GM12878 (cell line): ENCODE measurements around the gene ZNF839. TPM values are rescaled to one million over a fixed set of nuclear protein-coding genes. Genes with fewer than 3 reads are reported as not detected.

ENCODE experiments used
- ATAC-seq: fragments of 200-7000 bp; cut with Tn5 transposase; 3 replicates; pipeline ENCODE4 v1.9.1; 2020; ENCODE audit warnings: mild to moderate bottlenecking, moderate library complexity
- BruUV-seq: library from RNA; stranded (reverse); fragments of 400-500 nt; replicated peaks from 2 replicates; lab custom pipeline; 2021; lab: Mats Ljungman, UMichigan
- CTCF ChIA-PET: fragments of 300-600 bp; sonication (Branson Sonifier 250); formaldehyde crosslinking; extraction: SDS; loops from one replicate; lab custom pipeline; 2021; ENCODE audit warnings: inconsistent platforms; lab: Yijun Ruan, JAX
- POLR2A ChIA-PET: fragments of 350-600 bp; formaldehyde crosslinking; extraction: SDS; loops from one replicate; lab custom pipeline; 2021; ENCODE audit warnings: inconsistent platforms; lab: Charles Lee
- RAD21 ChIA-PET: fragments of 300-600 bp; sonication (Branson Sonifier 250); formaldehyde crosslinking; loops from one replicate; lab custom pipeline; 2023; ENCODE audit warnings: antibody characterized with exemption; ENCODE audit not compliant: unreplicated experiment; lab: Charles Lee
- SMC1A ChIA-PET: fragments of 300-600 bp; sonication (Branson Sonifier 250); formaldehyde crosslinking; loops from one replicate; lab custom pipeline; 2023; ENCODE audit not compliant: unreplicated experiment, uncharacterized antibody; lab: Charles Lee
- DNase-seq: peaks from one replicate; pipeline ENCODE4 v3.0.0-alpha.2; 2011; ENCODE audit warnings: low read depth, low spot score
- FAIRE-seq: peaks from 3 replicates; lab custom pipeline; 2011; peaks lifted over from hg19 to GRCh38; lab: Jason Lieb, UNC
- H2AFZ ChIP-seq: 2 replicates; pipeline ENCODE4 v1.6.0; 2011; ENCODE audit warnings: low read depth, low read length, control low read depth; ENCODE audit not compliant: control insufficient read depth
- H3K27ac ChIP-seq: 2 replicates; pipeline ENCODE4 v1.5.1; 2011; ENCODE audit warnings: control low read depth; ENCODE audit not compliant: control insufficient read depth, insufficient read depth
- H3K27me3 ChIP-seq, 2 experiments: replicated peaks in 1 of 2; 2 replicates each; pipeline versions ENCODE4 v1.6.0 to v1.6.1; 2011; ENCODE audit warnings: low read length in 1 of 2; ENCODE audit not compliant: control insufficient read depth in 2 of 2, insufficient read depth in 2 of 2
- H3K36me3 ChIP-seq, 2 experiments: 2 replicates each; pipeline ENCODE4 v1.5.1; 2011; ENCODE audit warnings: low read length in 1 of 2; ENCODE audit not compliant: control insufficient read depth in 2 of 2, insufficient read depth in 2 of 2
- H3K4me1 ChIP-seq: 2 replicates; pipeline ENCODE4 v1.6.1; 2011; ENCODE audit warnings: mild to moderate bottlenecking, low read length, moderate library complexity, mixed read lengths; ENCODE audit not compliant: control insufficient read depth, insufficient read depth
- H3K4me2 ChIP-seq: 2 replicates; pipeline ENCODE4 v1.6.0; 2011; ENCODE audit warnings: control low read depth; ENCODE audit not compliant: control insufficient read depth, insufficient read depth
- H3K4me3 ChIP-seq: fragments of 200-600 bp; sonication (generic); 2 replicates; pipeline ENCODE4 v1.5.1; 2016
- H3K79me2 ChIP-seq: 2 replicates; pipeline ENCODE4 v1.6.0; 2011; ENCODE audit warnings: low read length; ENCODE audit not compliant: control insufficient read depth, insufficient read depth
- H3K9ac ChIP-seq: 2 replicates; pipeline ENCODE4 v1.8.0; 2011; ENCODE audit warnings: low read length, control low read depth, mixed read lengths; ENCODE audit not compliant: control insufficient read depth, insufficient read depth
- H3K9me3 ChIP-seq: replicated peaks from 3 replicates; pipeline ENCODE4 v1.5.1; 2011; ENCODE audit warnings: mild to moderate bottlenecking, low read length; ENCODE audit not compliant: control insufficient read depth, insufficient read depth
- H4K20me1 ChIP-seq: 2 replicates; pipeline ENCODE4 v1.6.0; 2011; ENCODE audit not compliant: control insufficient read depth, insufficient read depth
- BACH1 ChIP-seq: fragments of 450-650 bp; IDR thresholded peaks from 2 replicates; pipeline ENCODE4 v1.6.1; 2017; ENCODE audit warnings: mild to moderate bottlenecking, borderline replicate concordance
- ESRRA ChIP-seq: IDR thresholded peaks from 2 replicates; pipeline ENCODE4 v1.6.1; 2012; ENCODE audit warnings: mild to moderate bottlenecking, low read length, improper control_type of control experiment
- FOXK2 ChIP-seq: fragments of 450-650 bp; IDR thresholded peaks from 2 replicates; pipeline ENCODE4 v1.6.1; 2017; ENCODE audit warnings: mild to moderate bottlenecking, moderate library complexity
- KLF5 ChIP-seq: fragments of 450-650 bp; IDR thresholded peaks from 2 replicates; pipeline ENCODE4 v1.6.1; 2014; ENCODE audit warnings: mild to moderate bottlenecking; ENCODE audit not compliant: partially characterized antibody
- MTA3 ChIP-seq: IDR thresholded peaks from 2 replicates; pipeline ENCODE4 v1.6.1; 2012; ENCODE audit warnings: low read length, inconsistent platforms, borderline replicate concordance
- NFXL1 ChIP-seq: fragments of 450-650 bp; IDR thresholded peaks from 2 replicates; pipeline ENCODE4 v1.6.1; 2017; ENCODE audit warnings: antibody characterized with exemption, mild to moderate bottlenecking, borderline replicate concordance
- NFYA ChIP-seq: IDR thresholded peaks from 2 replicates; pipeline ENCODE4 v1.6.1; 2011; ENCODE audit warnings: low read depth, mild to moderate bottlenecking, low read length, improper control_type of control experiment, borderline replicate concordance
- POU2F2 ChIP-seq: IDR thresholded peaks from 3 replicates; pipeline ENCODE4 v1.6.1; 2011; ENCODE audit warnings: low read depth, mild to moderate bottlenecking, low read length, borderline replicate concordance
- RBBP5 ChIP-seq: fragments of 200-600 bp; sonication (generic); conservative IDR thresholded peaks from 2 replicates; pipeline ENCODE4 v1.6.1; 2016
- REST ChIP-seq: IDR thresholded peaks from 2 replicates; pipeline ENCODE4 v1.6.1; 2012; ENCODE audit warnings: mild to moderate bottlenecking, low read depth, low read length
- SIN3A ChIP-seq: IDR thresholded peaks from 2 replicates; pipeline ENCODE4 v1.6.1; 2012; ENCODE audit warnings: low read depth, low read length, improper control_type of control experiment
- SPI1 ChIP-seq: IDR thresholded peaks from 2 replicates; pipeline ENCODE4 v1.6.1; 2011; ENCODE audit warnings: low read depth, mild to moderate bottlenecking, low read length, moderate library complexity, borderline replicate concordance; ENCODE audit not compliant: insufficient read depth
- ZBTB33 ChIP-seq: fragments of 450-650 bp; IDR thresholded peaks from 2 replicates; pipeline ENCODE4 v1.6.1; 2017; ENCODE audit warnings: mild to moderate bottlenecking
- ZNF384 ChIP-seq: IDR thresholded peaks from 2 replicates; pipeline ENCODE4 v1.6.1; 2012; ENCODE audit warnings: low read depth, mild to moderate bottlenecking, low read length, improper control_type of control experiment, borderline replicate concordance
- WGBS: methylation state at CpG from one replicate; pipeline ENCODE4 v1.1.6; 2016; ENCODE audit warnings: low lambda C conversion rate; ENCODE audit not compliant: insufficient replicate concordance, insufficient coverage; ENCODE audit errors: missing lambda C conversion rate; 5-methylcytosine and 5-hydroxymethylcytosine counted together
- in situ Hi-C: fragments of 300-500 bp; cut with MboI; formaldehyde crosslinking; loops from 9 replicates; pipeline ENCODE4 v1.14.3; 2018; ENCODE audit warnings: mixed read lengths
- intact Hi-C: fragments of 100-400 bp; cut with micrococcal nuclease; formaldehyde crosslinking; loops from one replicate; pipeline ENCODE4 v1.14.2; 2022; ENCODE audit not compliant: unreplicated experiment
- polyA plus RNA-seq, 11 experiments: library from polyadenylated mRNA; depleted of rRNA in 4 of 11; unstranded in 6 of 11; stranded (reverse) in 5 of 11; fragments of >200 nt; fragmentation: Nextera tagmentation in 4 of 11; fragmentation: Illumina TruSeq in 1 of 11; extraction: Ambion mirVana in 4 of 11; extraction: Trizol in 1 of 11; gene quantifications; 1 replicate in 1 of 11; 2 replicates in 10 of 11; pipeline versions ENCODE4 v1.2.1 to v1.2.3, GENCODE V29; 2011 to 2016; ENCODE audit warnings: inconsistent platforms in 2 of 11, missing spikeins in 2 of 11, low read depth in 1 of 11
- total RNA-seq, 4 experiments: library from RNA; depleted of rRNA in 3 of 4; stranded (reverse); fragments of >200 nt in 3 of 4; fragmentation: Illumina TruSeq in 1 of 4; extraction: Trizol in 1 of 4; gene quantifications; 2 replicates each; pipeline versions ENCODE4 v1.2.1 to v1.2.3, GENCODE V29; 2013 to 2021

The ZNF839 gene
- total and polyA plus RNA-seq, 10 of the 15 experiments (the other 5 are each of a cell fraction or from before 2014, with no cell fraction given) = 1.4 to 14.4 (median 8.6) TPM

DNA sequence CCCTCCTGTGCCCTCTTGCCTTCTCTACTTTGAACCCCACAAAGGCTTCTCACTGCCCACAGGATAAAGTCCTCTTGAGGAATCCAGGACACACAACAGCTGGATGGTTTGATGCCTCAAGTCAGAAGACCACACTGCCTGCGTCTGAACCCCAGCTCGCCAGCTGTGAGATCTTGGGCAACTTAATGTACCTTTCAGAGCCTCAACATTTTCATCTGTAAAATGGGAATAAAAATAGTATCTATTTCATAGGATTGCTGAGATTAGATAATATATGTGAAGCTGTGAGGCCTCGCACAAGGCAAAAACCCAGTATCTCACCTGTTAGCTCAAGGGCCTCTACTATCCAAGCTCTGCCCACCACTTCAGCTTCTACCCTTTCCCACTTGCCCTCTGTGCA lies 40.8 kb downstream of the ZNF839 start:
- TF ChIP-seq ZNF384 = no peak
- TF ChIP-seq BACH1 = no peak
- no peak for TF ChIP-seq SPI1
- no peak for TF ChIP-seq FOXK2
- no peak for TF ChIP-seq REST
- no peak for TF ChIP-seq SIN3A
- TF ChIP-seq POU2F2 = no peak
- no peak for TF ChIP-seq MTA3
- no peak for TF ChIP-seq NFYA
- no peak for TF ChIP-seq KLF5
- TF ChIP-seq ZBTB33 = no peak
- TF ChIP-seq ESRRA = no peak
- no peak for TF ChIP-seq RBBP5
- no peak for TF ChIP-seq NFXL1
- in situ Hi-C loops = no loop called here
- no peak overlapping the region for H3K9ac ChIP-seq
- FAIRE-seq = peak; percentile 69
- SMC1A ChIA-PET = no interaction called here
- DNase-seq = no peak
- BruUV-seq = no TSS peak
- H3K27me3 ChIP-seq = no peaks in the 10 kb centered on the region
- RAD21 ChIA-PET = no interaction called here
- H3K4me1 ChIP-seq = peaks cover 8% of the 10 kb centered on the region; the same call in 1 of the 2 replicates
- POLR2A ChIA-PET = interaction anchor here (1.3 kb wide), 1 partner anchor 8 kb away, joined by 5 read pairs; no protein-coding TSS in a partner anchor
- peaks cover 19% of the 10 kb centered on the region for H3K79me2 ChIP-seq
- no peak overlapping the region for H3K27ac ChIP-seq
- WGBS = 97% methylated on average over 3 of the region's 3 CpGs
- no peak overlapping the region for H3K4me3 ChIP-seq
- H2AFZ ChIP-seq = no peak overlapping the region
- ATAC-seq = no peak
- CTCF ChIA-PET = interaction anchor here (0.7 kb wide), 1 partner anchor 13 kb away, joined by 5 read pairs; no protein-coding TSS in a partner anchor
- H3K9me3 ChIP-seq = no peaks in the 10 kb centered on the region
- intact Hi-C loops = no loop called here
- peaks cover 0 to 19% of the 10 kb centered on the region in 2 experiments for H3K36me3 ChIP-seq
- no peak overlapping the region for H3K4me2 ChIP-seq
- no peaks in the 10 kb centered on the region for H4K20me1 ChIP-seq
